H1 (cell line): ENCODE data around the gene QSOX1.

Experiments
- CBX5 ChIP-seq: fragments of 300-800, 300-1000 bp; sonication (generic); IDR thresholded peaks from 2 replicates; pipeline ENCODE4 v1.7.1; 2016; ENCODE audit warnings: antibody characterized with exemption, low read length, low read depth
- EZH2 ChIP-seq: fragments of 200-600 bp; sonication (generic); IDR thresholded peaks from 2 replicates; pipeline ENCODE4 v1.7.1; 2012; ENCODE audit warnings: low read depth, mild to moderate bottlenecking, moderate library complexity, low read length, inconsistent platforms; ENCODE audit not compliant: severe bottlenecking
- RAD21 ChIP-seq, 2 experiments: IDR thresholded peaks in 1 of 2; conservative IDR thresholded peaks in 1 of 2; 2 replicates each; pipeline ENCODE4 v1.6.1; 2011; ENCODE audit warnings: low read depth in 2 of 2, low read length in 2 of 2, improper control_type of control experiment in 1 of 2, inconsistent platforms in 1 of 2, mild to moderate bottlenecking in 1 of 2, moderate library complexity in 1 of 2
- RNF2 ChIP-seq: fragments of 200-900, 300-1000 bp; sonication (generic); IDR thresholded peaks from 2 replicates; pipeline ENCODE4 v1.7.1; 2016; ENCODE audit warnings: borderline replicate concordance, low read depth, mild to moderate bottlenecking, antibody characterized with exemption, low read length; ENCODE audit not compliant: poor library complexity, severe bottlenecking; ENCODE audit errors: missing control alignments
- TF ChIP-seq, protein P1 (sequence below), 3 experiments: IDR thresholded peaks; 1 replicate in 2 of 3; 2 replicates in 1 of 3; pipeline versions ENCODE4 v1.5.1 to v1.6.1; 2011; ENCODE audit warnings: low read length in 3 of 3, mild to moderate bottlenecking in 3 of 3, inconsistent platforms in 2 of 3, low read depth in 1 of 3, moderate library complexity in 1 of 3; ENCODE audit not compliant: insufficient read depth in 1 of 3; ENCODE audit errors: control extremely low read depth in 1 of 3

DNA sequence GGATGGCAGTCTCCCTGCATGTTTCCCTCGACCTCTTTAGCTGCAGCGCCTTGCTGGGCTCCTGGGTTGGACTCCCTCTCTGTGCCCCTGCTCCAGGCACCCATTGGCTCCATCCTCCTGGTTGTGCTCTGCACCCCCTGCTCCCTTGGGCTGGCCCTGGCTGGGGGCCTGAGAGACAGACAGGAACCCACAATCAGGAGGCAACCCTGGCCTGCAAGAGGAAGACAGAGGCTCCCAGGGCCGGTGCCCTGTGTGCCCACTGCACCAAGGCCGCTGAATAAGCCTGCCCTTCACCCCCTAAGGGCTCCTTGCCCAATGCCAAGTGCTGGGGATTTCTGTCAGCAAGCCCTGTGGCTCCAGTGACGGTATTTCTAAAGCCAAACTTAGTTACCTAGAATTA lies 43.9 kb downstream of the QSOX1 start:
- TF ChIP-seq RAD21 (IDR thresholded peaks at IDR 0.05 in 1 of 2, conservative IDR thresholded peaks at IDR 0.05 in 1 of 2; ENCODE audit: low read depth in 2 of 2, low read length in 2 of 2) (no peak), CBX5 (no peak), EZH2 (no peak), RNF2 (no peak)
- TF ChIP-seq, protein P1, sequence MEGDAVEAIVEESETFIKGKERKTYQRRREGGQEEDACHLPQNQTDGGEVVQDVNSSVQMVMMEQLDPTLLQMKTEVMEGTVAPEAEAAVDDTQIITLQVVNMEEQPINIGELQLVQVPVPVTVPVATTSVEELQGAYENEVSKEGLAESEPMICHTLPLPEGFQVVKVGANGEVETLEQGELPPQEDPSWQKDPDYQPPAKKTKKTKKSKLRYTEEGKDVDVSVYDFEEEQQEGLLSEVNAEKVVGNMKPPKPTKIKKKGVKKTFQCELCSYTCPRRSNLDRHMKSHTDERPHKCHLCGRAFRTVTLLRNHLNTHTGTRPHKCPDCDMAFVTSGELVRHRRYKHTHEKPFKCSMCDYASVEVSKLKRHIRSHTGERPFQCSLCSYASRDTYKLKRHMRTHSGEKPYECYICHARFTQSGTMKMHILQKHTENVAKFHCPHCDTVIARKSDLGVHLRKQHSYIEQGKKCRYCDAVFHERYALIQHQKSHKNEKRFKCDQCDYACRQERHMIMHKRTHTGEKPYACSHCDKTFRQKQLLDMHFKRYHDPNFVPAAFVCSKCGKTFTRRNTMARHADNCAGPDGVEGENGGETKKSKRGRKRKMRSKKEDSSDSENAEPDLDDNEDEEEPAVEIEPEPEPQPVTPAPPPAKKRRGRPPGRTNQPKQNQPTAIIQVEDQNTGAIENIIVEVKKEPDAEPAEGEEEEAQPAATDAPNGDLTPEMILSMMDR (IDR thresholded peaks at IDR 0.05; ENCODE audit: control extremely low read depth in 1 of 3, insufficient read depth in 1 of 3, low read depth in 1 of 3, low read length in 3 of 3): no peak
